HG02885 (cell line): ENCODE measurements around the gene MICAL3.

Experiments used
- ATAC-seq: cut with Tn5 transposase; IDR thresholded peaks from one replicate; pipeline ENCODE4 v1.9.1; 2021; ENCODE audit warnings: mild to moderate bottlenecking; ENCODE audit not compliant: unreplicated experiment, poor library complexity

MICAL3 gene

GRCh38 chr22:17957693-17958092 is 66.7 kb downstream of the MICAL3 start:
- no peak for ATAC-seq

- ATAC-seq = no peak
These were observed 67.2 kb downstream of the MICAL3 start for GRCh38 chr22:17957204-17957603.

GRCh38 chr22:17956630-17957029 is 67.7 kb downstream of the MICAL3 start:
- ATAC-seq = no peak

- no peak for ATAC-seq
These were observed 68.6 kb downstream of the MICAL3 start for GRCh38 chr22:17955590-17956379.

- ATAC-seq = no peak
These were observed 69.3 kb downstream of the MICAL3 start for GRCh38 chr22:17954860-17955587.

- no peak for ATAC-seq
These were observed 70.0 kb downstream of the MICAL3 start for GRCh38 chr22:17954200-17954859.

- ATAC-seq = no peak
These were observed 71.2 kb downstream of the MICAL3 start for GRCh38 chr22:17953147-17953546.

GRCh38 chr22:17952273-17952801 is 72.0 kb downstream of the MICAL3 start:
- no peak for ATAC-seq

GRCh38 chr22:17951315-17951714 is 73.0 kb downstream of the MICAL3 start:
- ATAC-seq = no peak

GRCh38 chr22:17950651-17951214 is 73.6 kb downstream of the MICAL3 start:
- ATAC-seq = no peak

GRCh38 chr22:17949642-17950473 is 74.5 kb downstream of the MICAL3 start:
- ATAC-seq = no peak

GRCh38 chr22:17948101-17948500 is 76.3 kb downstream of the MICAL3 start:
- no peak for ATAC-seq

- no peak for ATAC-seq
These were observed 77.5 kb downstream of the MICAL3 start for GRCh38 chr22:17946662-17947367.

GRCh38 chr22:17945888-17946648 is 78.3 kb downstream of the MICAL3 start:
- no peak for ATAC-seq

- no peak for ATAC-seq
These were observed 79.0 kb downstream of the MICAL3 start for GRCh38 chr22:17945156-17945887.

- no peak for ATAC-seq
These were observed 80.1 kb downstream of the MICAL3 start for GRCh38 chr22:17944256-17944655.

- no peak for ATAC-seq
These were observed 80.7 kb downstream of the MICAL3 start for GRCh38 chr22:17943533-17944249.
